ENCODE results near the gene PVALEF. TPM values are rescaled to one million over a fixed set of nuclear protein-coding genes. Genes with fewer than 3 reads are reported as not detected.

PVALEF gene
- total RNA-seq, 1 donor from 2014 or later, result not detected

DNA sequence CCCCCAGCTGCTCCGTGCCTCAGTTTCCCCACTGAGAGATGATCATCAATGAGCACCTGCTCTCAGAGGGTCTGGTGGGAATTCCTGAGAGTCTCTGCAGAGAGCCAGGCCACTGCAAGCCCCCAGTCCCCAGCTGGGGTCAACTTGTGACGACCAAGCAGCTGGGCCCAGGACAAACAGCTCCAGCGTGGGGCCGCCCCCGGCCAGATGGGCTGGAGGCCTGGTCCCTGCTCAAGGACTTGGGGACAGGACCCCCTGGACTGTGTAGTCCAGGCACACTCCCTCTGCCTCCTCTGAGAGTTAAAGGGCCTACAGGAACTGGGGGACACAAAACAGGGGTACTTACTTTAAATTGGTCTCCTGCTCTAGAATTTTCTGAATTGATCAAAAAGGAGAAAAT is 17.3 kb downstream of the PVALEF start:
- DNase-seq (ENCODE audit: low read depth), result no peak
- peaks cover 20% of the 10 kb centered on the region for H3K27me3 ChIP-seq (ENCODE audit: control insufficient read depth, insufficient read depth, low read length)
- TF ChIP-seq CTCF (IDR thresholded peaks at IDR 0.05; ENCODE audit: insufficient read depth, low read length, poor library complexity, severe bottlenecking), result no peak
- H3K4me3 ChIP-seq (ENCODE audit: low read depth, low read length), result no peak overlapping the region
- no peaks in the 10 kb centered on the region for H3K36me3 ChIP-seq (ENCODE audit: control insufficient read depth, insufficient read depth, low read length)

DNA sequence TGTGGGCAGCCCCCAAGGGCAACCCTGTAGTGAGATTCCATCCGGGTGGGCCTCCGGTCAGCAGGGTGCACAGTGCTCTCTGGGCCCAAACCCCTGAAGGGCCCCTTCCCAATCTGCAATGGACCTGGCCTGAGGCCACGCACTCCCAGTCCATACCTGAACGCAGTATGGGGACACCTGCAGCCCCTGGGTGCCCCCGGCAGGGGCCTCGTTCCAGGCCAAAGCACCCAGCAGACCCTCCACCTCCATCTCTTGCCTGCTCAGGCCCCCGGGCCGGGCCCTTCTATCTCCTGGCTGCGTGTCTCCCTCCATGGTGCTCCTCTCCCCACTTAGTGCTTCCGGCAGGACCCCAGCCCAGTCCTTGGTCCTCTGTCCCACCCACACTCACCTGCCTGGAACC is 18.0 kb downstream of the PVALEF start:
- no peak for TF ChIP-seq CTCF (IDR thresholded peaks at IDR 0.05; ENCODE audit: insufficient read depth, low read length, poor library complexity, severe bottlenecking)
- Histone ChIP-seq H3K4me3 (ENCODE audit: low read depth, low read length) (no peak overlapping the region), H3K36me3 (ENCODE audit: control insufficient read depth, insufficient read depth, low read length) (no peaks in the 10 kb centered on the region), H3K27me3 (ENCODE audit: control insufficient read depth, insufficient read depth, low read length) (peaks cover 20% of the 10 kb centered on the region)
- DNase-seq (ENCODE audit: low read depth), result no peak

- no peak for DNase-seq (ENCODE audit: low read depth)
- no peak for TF ChIP-seq CTCF (IDR thresholded peaks at IDR 0.05; ENCODE audit: insufficient read depth, low read length, poor library complexity, severe bottlenecking)
- no peak overlapping the region for H3K4me3 ChIP-seq (ENCODE audit: low read depth, low read length)
- peaks cover 20% of the 10 kb centered on the region for H3K27me3 ChIP-seq (ENCODE audit: control insufficient read depth, insufficient read depth, low read length)
- H3K36me3 ChIP-seq (ENCODE audit: control insufficient read depth, insufficient read depth, low read length), result no peaks in the 10 kb centered on the region
These were observed 18.5 kb downstream of the PVALEF start for GRCh38 chr17:81183807-81184206.

DNA sequence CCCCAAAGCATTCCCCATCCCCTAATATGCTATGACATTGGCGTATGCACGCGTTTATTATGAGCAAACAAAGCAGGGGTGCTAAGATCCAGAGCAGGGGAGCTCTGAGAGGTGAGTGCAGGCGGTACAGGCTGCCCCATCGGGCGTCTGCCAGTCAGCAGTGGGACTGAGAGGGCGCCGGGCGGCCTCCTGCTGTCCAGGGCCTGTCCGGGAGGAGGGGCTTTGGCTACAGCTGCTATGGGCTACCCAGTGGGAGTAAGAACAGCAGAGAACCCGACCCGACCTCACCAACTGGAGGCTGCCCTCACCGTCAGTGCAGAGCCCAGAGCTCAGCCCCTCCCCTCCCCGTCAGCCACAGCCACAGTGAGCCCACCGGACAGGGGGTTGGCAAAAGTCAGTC is 19.2 kb downstream of the PVALEF start:
- peaks cover 18% of the 10 kb centered on the region for H3K27me3 ChIP-seq (ENCODE audit: control insufficient read depth, insufficient read depth, low read length)
- no peak for TF ChIP-seq CTCF (IDR thresholded peaks at IDR 0.05; ENCODE audit: insufficient read depth, low read length, poor library complexity, severe bottlenecking)
- H3K36me3 ChIP-seq (ENCODE audit: control insufficient read depth, insufficient read depth, low read length), result no peaks in the 10 kb centered on the region
- no peak overlapping the region for H3K4me3 ChIP-seq (ENCODE audit: low read depth, low read length)
- no peak for DNase-seq (ENCODE audit: low read depth)

GRCh38 chr17:81186203-81186602 is 20.9 kb downstream of the PVALEF start:
- no peak for DNase-seq (ENCODE audit: low read depth)
- Histone ChIP-seq H3K36me3 (ENCODE audit: control insufficient read depth, insufficient read depth, low read length) (no peaks in the 10 kb centered on the region), H3K4me3 (ENCODE audit: low read depth, low read length) (no peak overlapping the region), H3K27me3 (ENCODE audit: control insufficient read depth, insufficient read depth, low read length) (peaks cover 18% of the 10 kb centered on the region)
- TF ChIP-seq CTCF (IDR thresholded peaks at IDR 0.05; ENCODE audit: insufficient read depth, low read length, poor library complexity, severe bottlenecking), result no peak

DNA sequence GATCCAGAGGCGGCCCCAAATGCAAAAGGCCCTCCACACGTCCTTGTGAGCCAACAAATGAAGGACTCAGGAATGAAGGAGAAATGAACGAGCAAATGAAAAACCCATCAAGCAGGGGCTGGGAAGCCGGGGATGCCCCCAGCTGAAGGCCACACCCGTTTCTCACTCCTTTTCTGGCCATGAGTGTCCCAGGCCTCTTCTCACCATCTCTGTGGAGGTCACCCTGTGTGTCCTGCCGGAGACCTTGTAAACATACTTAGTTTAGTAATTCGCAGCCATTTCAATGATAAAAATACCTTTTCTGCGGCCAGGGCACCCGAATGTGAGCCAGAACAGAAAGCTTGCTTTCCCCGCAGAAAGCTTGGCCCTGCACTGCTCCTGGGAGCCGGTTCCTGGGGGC is 21.8 kb downstream of the PVALEF start:
- Histone ChIP-seq H3K4me3 (ENCODE audit: low read depth, low read length) (no peak overlapping the region), H3K27me3 (ENCODE audit: control insufficient read depth, insufficient read depth, low read length) (peaks cover 18% of the 10 kb centered on the region), H3K36me3 (ENCODE audit: control insufficient read depth, insufficient read depth, low read length) (no peaks in the 10 kb centered on the region)
- no peak for DNase-seq (ENCODE audit: low read depth)
- no peak for TF ChIP-seq CTCF (IDR thresholded peaks at IDR 0.05; ENCODE audit: insufficient read depth, low read length, poor library complexity, severe bottlenecking)

Data from kidney epithelial cell (primary cell).